GM21737 (cell line): ENCODE data around the gene EPC2.

Source experiments
- ATAC-seq: cut with Tn5 transposase; IDR thresholded peaks from one replicate; pipeline ENCODE4 v1.9.1; 2021; ENCODE audit warnings: mild to moderate bottlenecking, moderate library complexity; ENCODE audit not compliant: unreplicated experiment

Gene EPC2

DNA sequence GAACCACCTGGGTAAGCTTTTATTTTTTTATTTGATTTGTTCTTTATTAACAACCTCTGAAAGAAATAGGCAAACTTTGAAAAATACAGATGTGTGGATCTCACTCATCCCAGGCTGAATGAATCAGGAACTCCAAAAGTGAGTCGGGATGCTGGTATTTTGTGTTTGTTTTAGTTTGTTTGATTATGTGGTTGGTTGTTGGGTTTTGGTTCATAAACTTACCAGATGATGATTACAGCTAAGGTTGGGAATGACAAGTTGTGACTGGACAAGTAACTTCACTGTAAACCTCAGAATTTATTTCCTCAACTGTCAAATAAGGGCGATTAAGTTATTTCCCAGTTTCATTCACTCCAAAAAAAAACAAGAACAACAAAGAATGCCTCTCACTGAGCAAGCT is 150.0 kb downstream of the EPC2 start:
- no peak for ATAC-seq

DNA sequence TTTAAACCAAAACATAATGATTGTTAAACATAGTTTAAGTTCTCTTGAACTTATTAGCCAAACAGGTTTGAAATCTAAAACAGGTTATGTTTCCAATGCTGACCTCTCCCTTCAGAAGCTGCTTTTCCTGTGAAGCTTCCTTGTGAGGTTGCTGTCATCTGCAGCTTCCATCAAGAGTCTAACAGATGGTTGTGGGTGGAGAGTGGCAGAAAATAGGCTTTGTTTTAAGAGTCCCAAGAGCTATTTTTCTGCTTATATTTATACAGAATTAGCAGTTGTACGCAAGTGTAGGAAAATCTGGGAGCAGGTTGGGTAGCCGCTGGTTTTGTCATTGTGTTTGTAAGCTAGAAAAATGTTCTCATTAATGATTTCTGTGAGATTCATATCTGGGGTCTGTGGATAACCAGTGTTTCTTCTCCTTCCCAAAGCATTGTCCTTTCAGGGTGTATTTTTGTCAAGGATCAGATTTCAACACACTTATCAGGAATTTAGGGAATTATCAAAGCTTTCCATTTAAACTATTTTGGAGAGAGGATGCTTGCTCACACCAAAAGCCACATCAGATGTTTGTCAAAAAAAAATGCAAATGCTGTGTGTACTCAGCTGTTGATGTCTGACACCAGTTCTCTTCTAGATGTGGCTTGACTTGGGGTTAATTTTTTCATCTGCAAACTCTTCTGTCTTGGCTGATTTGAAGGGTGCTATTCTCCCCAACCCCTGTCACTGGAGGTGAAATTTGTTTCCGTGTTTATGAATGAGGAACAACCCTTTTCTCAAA is 152.4 kb downstream of the EPC2 start:
- no peak for ATAC-seq

DNA sequence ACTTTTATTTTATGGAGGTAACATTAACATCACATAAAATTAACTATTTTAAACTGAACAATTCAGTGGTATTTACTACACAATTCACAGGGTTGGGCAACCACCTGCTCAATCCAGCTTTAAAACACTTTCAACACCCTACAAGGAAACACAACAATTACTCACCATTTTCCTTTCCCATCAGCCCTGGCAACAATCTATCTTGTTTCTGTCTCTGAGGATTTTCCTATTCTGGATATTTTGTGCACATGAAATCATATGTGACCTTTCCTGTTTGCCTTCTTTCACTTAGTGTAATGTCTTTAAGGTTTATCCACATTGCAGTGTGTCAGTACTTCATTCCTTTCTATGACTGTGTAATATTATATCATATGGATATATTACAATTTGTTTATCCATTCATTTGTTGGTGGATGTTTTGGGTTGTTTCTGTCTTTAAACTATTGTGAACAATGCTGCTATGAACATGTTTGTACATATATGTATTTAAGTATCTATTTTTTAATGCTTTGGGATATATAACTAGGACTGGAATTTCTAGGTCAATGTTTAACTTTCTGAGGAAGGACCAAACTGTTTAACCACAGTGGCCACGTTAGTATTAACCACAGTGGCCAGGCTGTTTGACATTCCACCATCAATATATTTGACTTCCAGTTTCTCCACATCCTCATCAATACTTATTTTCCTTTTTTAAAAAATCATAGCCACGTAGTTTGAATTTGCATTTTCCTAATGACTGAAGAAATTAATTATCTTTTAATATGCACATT is 158.1 kb downstream of the EPC2 start:
- no peak for ATAC-seq

DNA sequence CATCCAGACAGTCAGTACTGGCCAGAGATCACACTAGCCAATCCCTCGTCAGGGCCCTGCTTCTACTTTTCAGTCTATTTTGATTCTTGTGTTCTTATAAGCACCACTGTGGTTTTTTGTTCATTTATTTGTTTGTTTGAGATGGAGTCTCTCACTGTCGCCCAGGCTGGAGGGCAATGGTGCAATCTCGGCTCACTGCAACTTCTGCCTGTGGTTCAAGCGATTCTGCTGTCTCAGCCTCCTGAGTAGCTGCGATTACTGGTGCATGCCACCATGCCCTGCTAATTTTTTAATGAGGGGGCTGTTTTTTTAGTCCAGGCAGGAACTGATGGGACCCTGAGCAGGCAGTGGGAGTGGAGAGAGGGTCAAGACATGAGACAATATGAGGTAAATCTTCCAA is 165.5 kb downstream of the EPC2 start:
- no peak for ATAC-seq

DNA sequence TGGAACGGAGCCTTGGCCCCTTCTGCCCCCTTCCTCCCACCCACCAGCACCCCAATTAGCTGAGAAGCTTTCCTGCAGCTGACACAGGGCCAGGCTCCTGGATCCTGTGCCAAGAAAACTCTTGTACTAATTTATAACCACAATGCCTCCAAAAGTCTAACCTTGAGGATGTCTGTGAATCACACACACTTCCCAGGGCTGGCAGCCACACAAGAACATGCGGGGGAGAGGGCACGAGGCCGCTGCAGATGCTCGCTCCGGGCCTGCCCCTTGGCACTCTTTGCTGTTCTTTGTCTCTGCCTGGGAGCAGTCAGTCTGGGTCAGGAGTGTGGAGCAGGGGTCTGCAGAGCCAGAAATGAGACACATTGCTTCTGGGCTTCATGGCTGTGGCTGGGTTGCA is 167.8 kb downstream of the EPC2 start:
- ATAC-seq: no peak

DNA sequence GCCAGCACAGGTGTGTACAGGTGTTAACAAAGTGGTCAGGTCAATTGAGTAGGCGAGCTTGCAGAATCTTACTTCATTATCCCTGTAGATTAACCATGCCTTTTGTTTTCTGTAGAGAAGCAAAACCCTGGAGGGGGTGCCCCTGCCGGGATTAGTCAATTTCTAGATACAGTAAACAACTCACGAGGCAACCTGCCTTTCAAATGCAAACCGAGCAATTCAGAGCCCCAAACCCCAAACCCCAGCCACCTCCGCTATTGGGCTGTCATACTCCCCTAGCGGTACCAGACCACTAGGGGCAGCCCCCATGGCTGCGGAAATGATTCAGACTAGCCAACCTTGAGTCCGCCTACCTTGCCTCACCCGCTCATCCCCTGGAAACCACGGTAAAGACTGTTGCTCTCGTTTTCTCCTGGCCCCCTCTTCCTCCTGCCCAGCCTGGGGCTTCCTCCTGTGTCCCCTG is 169.1 kb downstream of the EPC2 start:
- ATAC-seq: peak; percentile 100

DNA sequence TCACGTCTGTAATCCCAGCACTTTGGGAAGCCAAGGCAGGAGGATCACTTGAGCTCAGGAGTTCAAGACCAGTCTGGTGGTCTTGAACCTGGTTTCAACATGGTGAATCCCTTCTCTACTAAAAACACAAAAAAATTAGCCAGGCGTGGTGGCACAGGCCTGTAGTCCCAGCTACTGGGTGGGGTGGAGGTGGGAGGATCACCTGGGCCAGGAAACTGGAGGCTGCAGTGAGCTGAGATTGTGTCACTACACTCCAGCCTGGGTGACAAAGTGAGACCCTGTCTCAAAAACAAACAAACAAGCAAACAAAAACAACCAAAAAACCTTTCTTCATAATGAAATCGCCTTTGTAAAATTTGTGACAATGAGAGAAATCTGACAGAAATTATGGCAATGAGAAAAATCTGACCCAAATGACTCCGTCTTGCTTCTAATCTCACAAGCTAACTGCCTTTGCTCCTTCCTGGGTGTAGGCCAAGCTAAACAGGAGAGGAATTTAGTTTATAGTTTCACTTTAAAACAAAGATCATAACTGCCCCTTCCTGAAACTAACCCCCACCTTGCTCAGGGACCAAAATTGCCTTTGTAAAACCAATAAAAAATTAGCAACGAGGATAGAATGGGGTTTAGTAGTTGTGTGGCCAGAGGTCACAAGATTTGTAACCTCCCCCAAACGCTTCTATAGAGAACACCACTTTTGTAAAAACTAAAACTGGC is 169.8 kb downstream of the EPC2 start:
- peak; percentile 5 for ATAC-seq

DNA sequence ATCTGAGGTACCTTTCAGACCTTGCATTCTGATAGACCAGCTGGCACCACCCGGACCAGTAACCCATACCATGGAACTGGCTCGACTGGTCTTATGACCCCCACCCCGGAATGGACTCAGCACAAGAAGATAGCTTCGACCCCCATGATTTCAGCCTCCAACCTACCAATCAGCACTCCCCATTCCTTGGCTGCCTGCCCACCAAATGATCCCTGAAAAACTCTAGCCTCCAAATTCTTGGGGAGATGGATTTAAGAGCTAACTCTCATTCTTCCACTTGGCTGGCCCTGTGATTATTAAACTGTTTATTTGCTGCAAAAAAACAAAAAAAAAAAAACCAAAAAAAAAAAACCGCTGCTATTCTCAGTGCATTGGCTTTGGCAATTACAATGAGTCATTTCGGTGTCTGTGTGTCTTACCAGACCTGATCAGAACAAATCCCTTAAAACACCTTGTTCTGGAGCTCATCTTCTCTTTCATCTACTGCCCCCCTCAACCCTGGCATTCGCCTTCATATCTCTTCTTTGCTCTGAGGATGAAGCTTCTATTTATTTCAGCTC is 170.4 kb downstream of the EPC2 start:
- no peak for ATAC-seq

DNA sequence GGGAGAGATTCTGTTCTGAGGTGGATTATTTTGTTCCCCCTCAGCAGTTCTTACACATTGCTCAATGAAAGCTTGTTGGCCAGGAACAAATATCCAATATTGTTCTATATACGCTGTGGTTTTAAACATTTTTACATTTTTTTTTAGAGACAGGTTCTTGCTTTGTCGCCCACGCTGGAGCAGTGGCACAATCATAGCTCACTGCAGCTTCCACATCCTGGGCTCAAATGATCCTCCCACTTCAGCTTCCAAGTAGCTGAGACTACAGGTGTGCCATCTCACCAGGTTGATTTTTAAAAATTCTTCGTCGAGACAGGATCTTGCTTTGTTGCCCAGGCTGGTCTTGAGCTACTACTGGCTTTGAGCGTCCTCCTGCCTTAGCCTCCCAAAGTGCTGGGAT is 171.6 kb downstream of the EPC2 start:
- ATAC-seq: no peak

DNA sequence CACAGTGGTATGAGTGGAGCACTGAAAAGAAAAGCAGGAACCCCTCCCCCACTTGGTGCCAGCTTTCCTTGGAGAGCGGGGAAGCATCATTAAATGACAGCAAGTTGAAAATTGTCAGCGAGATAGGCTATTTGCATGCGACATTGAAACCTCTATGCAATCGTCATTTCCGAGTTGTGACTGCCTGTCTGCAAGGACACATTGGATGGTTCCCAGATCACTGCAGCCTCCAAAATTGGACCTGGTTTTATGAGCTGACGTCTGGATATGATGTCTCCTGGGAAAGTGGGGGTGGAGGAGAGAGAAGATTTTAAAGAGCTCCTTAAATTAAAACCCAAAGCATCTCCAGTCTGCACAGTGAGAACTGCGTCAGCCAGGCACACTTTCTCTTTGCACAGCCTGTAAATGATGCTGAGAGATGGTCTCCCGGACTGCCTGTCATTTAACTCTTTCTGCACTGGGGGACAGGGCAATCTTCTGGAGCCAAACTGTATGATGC is 172.7 kb downstream of the EPC2 start:
- no peak for ATAC-seq

DNA sequence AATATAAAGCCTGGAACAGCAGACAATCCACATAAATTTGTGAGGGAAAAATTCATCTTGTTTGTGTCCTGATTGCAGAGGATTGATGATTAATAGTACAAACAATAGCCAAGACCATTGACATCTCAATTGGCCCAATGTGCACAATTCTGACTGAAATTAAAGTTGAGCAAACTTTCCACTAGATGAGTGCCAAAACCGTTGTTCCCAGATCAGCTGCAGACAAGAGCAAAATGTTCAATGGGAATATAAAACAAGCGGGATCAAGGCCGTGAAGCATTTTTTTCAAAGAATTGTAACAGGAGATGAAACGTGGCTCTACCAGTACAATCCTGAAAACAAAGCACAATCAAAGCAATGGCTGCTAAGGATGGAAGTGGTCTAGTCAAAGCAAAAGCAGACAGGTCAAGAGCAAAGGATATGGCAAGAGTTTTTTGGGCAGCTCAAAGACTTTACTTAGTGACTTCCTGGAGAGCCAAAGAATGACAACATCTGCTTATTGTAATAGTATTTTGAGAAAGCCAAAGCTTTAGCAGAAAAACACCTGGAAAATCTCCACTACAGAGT is 174.6 kb downstream of the EPC2 start:
- ATAC-seq: no peak

DNA sequence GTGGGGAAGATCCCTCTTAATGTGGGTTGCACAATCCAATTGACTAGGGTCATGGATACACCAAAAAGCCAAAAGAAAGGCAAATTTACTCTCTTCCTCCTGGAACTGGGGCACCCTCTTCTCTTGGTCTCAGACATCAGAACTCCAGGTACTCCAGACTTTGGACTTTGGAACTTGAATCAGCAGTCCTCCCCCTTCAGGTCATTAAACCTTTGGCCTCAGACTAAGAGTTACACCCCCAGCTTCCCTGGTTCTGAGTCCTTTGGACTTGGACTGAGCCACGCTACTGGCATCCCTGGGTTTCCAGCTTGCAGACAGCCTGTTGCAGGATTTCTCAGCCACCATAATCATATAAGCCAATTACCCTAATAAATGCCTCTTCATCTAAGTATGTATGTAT is 179.6 kb downstream of the EPC2 start:
- ATAC-seq: no peak

DNA sequence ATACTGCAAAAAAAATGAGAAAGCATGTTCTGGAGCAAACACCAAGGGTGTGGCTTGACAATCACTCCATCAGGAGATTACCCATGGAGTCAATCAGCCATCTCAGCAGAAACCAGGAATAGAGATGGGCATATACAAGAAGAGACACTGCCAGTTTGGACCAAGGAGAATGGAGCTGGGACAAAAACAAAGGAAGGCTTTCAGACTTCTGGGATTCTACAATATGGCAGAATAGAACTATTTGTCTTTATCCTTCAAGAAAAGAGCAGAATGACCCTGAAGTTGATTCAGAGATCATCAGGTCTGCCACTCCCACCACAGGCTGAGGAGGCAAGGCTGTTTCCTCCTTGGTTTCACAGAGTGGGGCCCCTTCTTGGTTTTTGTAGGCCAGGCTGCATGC is 182.2 kb downstream of the EPC2 start:
- no peak for ATAC-seq

DNA sequence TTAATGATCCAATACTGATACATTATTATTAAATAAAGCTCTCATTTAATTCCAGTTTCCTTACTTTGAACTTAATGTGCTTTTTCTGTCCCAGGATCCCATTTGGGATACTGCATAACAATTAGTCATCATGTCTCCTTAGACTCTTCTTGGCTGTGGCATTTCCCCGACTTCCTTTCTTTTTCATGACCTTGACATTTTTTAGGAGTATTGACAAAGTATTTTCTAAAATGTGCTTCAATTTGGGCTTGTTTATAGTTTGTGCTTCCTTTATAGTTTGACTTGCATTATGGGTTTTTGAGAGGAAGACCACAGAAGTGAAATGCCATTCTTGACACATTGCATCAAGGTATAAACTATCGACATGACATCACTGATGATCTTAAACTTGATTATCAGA is 184.4 kb downstream of the EPC2 start:
- ATAC-seq: no peak

DNA sequence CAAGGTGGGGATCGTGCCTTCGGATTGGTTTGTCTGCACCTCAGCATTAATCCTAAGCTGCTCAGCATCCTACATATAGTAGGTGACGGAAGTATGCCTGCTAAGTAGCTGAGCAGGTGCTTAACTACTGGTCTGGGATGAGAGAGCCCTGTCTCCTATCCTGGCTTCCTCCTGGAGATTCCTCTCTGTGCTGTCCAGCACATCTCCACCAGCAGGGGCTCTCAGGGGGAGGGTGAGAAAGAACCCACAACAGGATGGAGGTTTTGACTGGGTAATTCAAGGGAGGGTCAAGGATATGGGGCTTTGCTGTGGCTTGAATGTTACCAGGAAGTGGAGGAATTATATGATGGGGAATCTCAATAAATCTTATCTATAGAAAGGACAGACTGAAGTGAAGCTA is 185.1 kb downstream of the EPC2 start:
- no peak for ATAC-seq

DNA sequence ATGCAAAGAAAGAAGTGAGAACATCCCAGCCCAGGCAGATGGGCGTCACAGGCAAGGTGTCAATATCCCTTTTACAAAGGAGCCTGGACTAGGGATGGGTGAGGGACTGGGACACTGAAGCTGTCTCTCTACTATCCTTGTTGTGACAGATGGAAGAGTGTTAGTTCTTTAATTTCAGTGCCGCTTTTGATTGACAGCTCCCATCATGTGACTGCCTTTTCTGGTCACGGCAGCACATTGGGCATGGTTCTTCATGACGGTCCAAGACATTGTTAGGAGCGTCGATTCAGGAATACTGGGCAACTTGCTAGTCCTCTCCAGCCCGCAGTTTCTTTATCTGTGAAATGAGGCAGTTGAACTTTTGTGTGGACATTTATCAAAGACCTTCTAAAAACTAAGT is 188.1 kb downstream of the EPC2 start:
- no peak for ATAC-seq
